ENCODE data around the gene MUSK. TPM values are rescaled to one million over a fixed set of nuclear protein-coding genes. Genes with fewer than 3 reads are reported as not detected.
A peak's percentile ranks its signal among the peaks of the same experiment; 100 is the strongest.
"Not testable (repeated sequence)": the region's sequence is repeated elsewhere in the genome, so short reads cannot be mapped to it uniquely, and the experiment has no call there.

Gene MUSK
- polyA plus RNA-seq, 2 of the 4 experiments (the other 2 are of a cell fraction), result not detected

DNA sequence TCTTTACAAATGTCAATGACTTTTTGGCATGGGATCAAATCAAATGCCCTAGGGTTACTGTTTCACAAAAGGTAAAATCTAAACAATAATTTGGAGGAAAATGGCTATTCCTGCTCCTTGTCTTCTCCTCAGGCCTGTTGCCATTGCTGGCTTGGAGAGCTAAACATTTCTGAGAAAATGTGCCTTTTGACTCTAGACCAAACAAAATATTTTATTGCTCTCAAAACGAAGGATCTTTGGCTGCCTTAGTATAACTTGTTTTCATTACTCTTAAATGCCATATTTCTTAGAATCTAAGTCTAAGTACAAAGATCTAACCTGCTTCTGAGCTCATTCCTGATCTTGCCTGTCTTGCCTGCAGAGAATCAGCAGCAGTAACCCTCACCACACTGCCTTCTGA is 116.6 kb downstream of the MUSK start:
- ATAC-seq (no peak), FAIRE-seq (no peak), DNase-seq (ENCODE audit: low read depth in 1 of 2, low spot score in 1 of 2) (no peak)
- Histone ChIP-seq H3K4me2 (no peak overlapping the region), H3K4me3 (no peak overlapping the region), H3K27ac (no peak overlapping the region), H3K4me1 (peaks cover 4% of the 10 kb centered on the region; the same call in 1 of the 3 replicates), H3K9me3 (peaks cover under 1% of the 10 kb centered on the region; the same call in 1 of the 3 replicates)
- 21% methylated on average over 1 of the region's 1 CpG for WGBS (ENCODE audit: missing lambda C conversion rate)
- ChIA-PET POLR2A (no interaction called here), CTCF (interaction anchor here (1.7 kb wide), 1 partner anchor 56 kb away, joined by 4 read pairs; no protein-coding TSS in a partner anchor)
- TF ChIP-seq RARB (CRISPR knock-in tag; IDR thresholded peaks at IDR 0.05) (no peak), RAD21 (conservative IDR thresholded peaks at IDR 0.05 in 1 of 2, IDR thresholded peaks at IDR 0.05 in 1 of 2) (no peak)

DNA sequence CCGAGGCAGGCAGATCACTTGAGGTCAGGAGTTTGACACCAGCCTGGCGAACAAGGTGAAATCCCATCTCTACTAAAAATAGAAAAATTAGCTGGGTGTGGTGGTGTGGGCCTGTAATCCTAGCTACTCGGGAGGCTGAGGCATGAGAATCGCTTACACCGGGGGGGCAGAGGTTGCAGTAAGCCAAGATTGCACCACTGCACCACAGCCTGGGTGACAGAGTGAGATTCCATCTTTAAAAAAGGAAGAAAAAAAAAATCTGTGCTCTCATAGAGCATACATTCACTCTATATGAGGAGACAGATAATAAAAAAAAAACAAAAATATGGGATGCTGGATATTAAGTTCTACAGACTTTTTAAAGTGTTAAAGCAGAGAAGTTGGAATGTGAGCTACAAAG is 119.8 kb downstream of the MUSK start:
- DNase-seq (ENCODE audit: low read depth in 1 of 2, low spot score in 1 of 2); POLR2A ChIA-PET; H3K4me3 ChIP-seq; H3K27ac ChIP-seq; H3K4me2 ChIP-seq; ATAC-seq; H3K4me1 ChIP-seq; FAIRE-seq; H3K9me3 ChIP-seq; CTCF ChIA-PET: not testable (repeated sequence)
- WGBS (ENCODE audit: missing lambda C conversion rate), result 88% methylated on average over 5 of the region's 5 CpGs

- ChIA-PET POLR2A (no interaction called here), CTCF (no interaction called here)
- Histone ChIP-seq H3K4me1 (peaks cover 4% of the 10 kb centered on the region; the same call in 1 of the 3 replicates), H3K27ac (no peak overlapping the region), H3K4me2 (no peak overlapping the region), H3K4me3 (no peak overlapping the region), H3K9me3 (peaks cover 2% of the 10 kb centered on the region; the same call in 1 of the 3 replicates)
- ATAC-seq, result no peak
- TF ChIP-seq EHMT2 (IDR thresholded peaks at IDR 0.05; ENCODE audit: low read depth) (no peak), CBX8 (IDR thresholded peaks at IDR 0.05) (no peak), SMC3 (IDR thresholded peaks at IDR 0.05) (no peak)
- DNase-seq (ENCODE audit: low read depth in 1 of 2, low spot score in 1 of 2), result no peak
- no peak for FAIRE-seq
Observed at GRCh38 chr9:110788871-110789270, 120.3 kb downstream of the MUSK start.

GRCh38 chr9:110797611-110798010 is 129.0 kb downstream of the MUSK start:
- CTCF ChIA-PET, result no interaction called here
- Histone ChIP-seq H3K4me1 (peaks cover 42% of the 10 kb centered on the region), H3K4me3 (no peak overlapping the region; the same call in 2 of the 3 replicates), H3K4me2 (peak overlapping the region; percentile 64), H3K9me3 (no peaks in the 10 kb centered on the region), H3K27ac (peak overlapping the region in 1 of 2 experiments; percentile 65; a peak in 3 of 6 replicates)
- ATAC-seq (peak in 1 of 2 experiments; percentile 89; a peak in 3 of 6 replicates), FAIRE-seq (peak; percentile 85), DNase-seq (ENCODE audit: low read depth in 1 of 2, low spot score in 1 of 2) (peak; percentile 50 to 80)
- POLR2A ChIA-PET, result no interaction called here
- 0% methylated on average over 2 of the region's 2 CpGs for WGBS (ENCODE audit: missing lambda C conversion rate)
- TF ChIP-seq, protein P1, sequence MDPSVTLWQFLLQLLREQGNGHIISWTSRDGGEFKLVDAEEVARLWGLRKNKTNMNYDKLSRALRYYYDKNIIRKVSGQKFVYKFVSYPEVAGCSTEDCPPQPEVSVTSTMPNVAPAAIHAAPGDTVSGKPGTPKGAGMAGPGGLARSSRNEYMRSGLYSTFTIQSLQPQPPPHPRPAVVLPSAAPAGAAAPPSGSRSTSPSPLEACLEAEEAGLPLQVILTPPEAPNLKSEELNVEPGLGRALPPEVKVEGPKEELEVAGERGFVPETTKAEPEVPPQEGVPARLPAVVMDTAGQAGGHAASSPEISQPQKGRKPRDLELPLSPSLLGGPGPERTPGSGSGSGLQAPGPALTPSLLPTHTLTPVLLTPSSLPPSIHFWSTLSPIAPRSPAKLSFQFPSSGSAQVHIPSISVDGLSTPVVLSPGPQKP (IDR thresholded peaks at IDR 0.05; ENCODE audit: low read depth, low read length), result no peak
- TF ChIP-seq RNF2 (IDR thresholded peaks at IDR 0.05; ENCODE audit: borderline replicate concordance, low read depth) (no peak), JUN (IDR thresholded peaks at IDR 0.05) (peak in 1 of 2 experiments; percentile 62; a peak in 1 of 5 replicates), PHF8 (IDR thresholded peaks at IDR 0.05; ENCODE audit: borderline replicate concordance, low read depth) (no peak), ZSCAN20 (CRISPR knock-in tag; IDR thresholded peaks at IDR 0.05) (no peak), ZFP36 (IDR thresholded peaks at IDR 0.05; ENCODE audit: borderline replicate concordance, partially characterized antibody) (peak; percentile 66), EP300 (IDR thresholded peaks at IDR 0.05) (peak in 1 of 2 experiments; percentile 72; a peak in 3 of 5 replicates), HOXB13 (CRISPR knock-in tag; IDR thresholded peaks at IDR 0.05; ENCODE audit: low read depth) (no peak), CBX2 (IDR thresholded peaks at IDR 0.05; ENCODE audit: borderline replicate concordance, low read depth) (no peak), ZC3H11A (IDR thresholded peaks at IDR 0.05) (no peak), RCOR1 (IDR thresholded peaks at IDR 0.05; ENCODE audit: low read depth, low read length) (no peak), E2F6 (IDR thresholded peaks at IDR 0.05; ENCODE audit: borderline replicate concordance, low read depth) (no peak), BCL3 (IDR thresholded peaks at IDR 0.05) (peak; percentile 84; the same call in 1 of the 3 replicates), KDM1A (IDR thresholded peaks at IDR 0.05; ENCODE audit: low read depth) (no peak), FOSL2 (IDR thresholded peaks at IDR 0.05) (peak; percentile 86), FOSL2 (CRISPR knock-in tag; IDR thresholded peaks at IDR 0.05) (peak; percentile 97), TFCP2L1 (CRISPR knock-in tag; IDR thresholded peaks at IDR 0.05) (no peak), RARB (CRISPR knock-in tag; IDR thresholded peaks at IDR 0.05) (0 out of 2 replicates have a peak, but pooled peaks have one; percentile 46), CTCF (IDR thresholded peaks at IDR 0.05) (no peak), RAD21 (conservative IDR thresholded peaks at IDR 0.05 in 1 of 2, IDR thresholded peaks at IDR 0.05 in 1 of 2) (peak; percentile 38 to 58; a peak in 4 of 5 replicates), FOSB (CRISPR knock-in tag; IDR thresholded peaks at IDR 0.05) (no peak), MYC (IDR thresholded peaks at IDR 0.05; ENCODE audit: borderline replicate concordance, low read length) (no peak), HES2 (IDR thresholded peaks at IDR 0.05) (no peak), EHMT2 (IDR thresholded peaks at IDR 0.05; ENCODE audit: low read depth) (no peak)
